Stimulated activated naive CD8-positive, alpha-beta T cell treated with anti-CD3 and anti-CD28 coated beads, Interleukin-15, Interleukin-2, amounts not matched to agents 100 U/mL and 50 U/mL, for 24 hours (primary cell): ENCODE results near the gene SLMAP.
"Not testable (repeated sequence)": the region's sequence is repeated elsewhere in the genome, so short reads cannot be mapped to it uniquely, and the experiment has no call there.

Experiments
- ATAC-seq: fragments of 150-1000 bp; cut with Tn5 transposase; one replicate; pipeline ENCODE4 v1.10.0; 2021
- DNase-seq: peaks from one replicate; pipeline ENCODE4 v3.0.0; 2021

SLMAP gene

DNA sequence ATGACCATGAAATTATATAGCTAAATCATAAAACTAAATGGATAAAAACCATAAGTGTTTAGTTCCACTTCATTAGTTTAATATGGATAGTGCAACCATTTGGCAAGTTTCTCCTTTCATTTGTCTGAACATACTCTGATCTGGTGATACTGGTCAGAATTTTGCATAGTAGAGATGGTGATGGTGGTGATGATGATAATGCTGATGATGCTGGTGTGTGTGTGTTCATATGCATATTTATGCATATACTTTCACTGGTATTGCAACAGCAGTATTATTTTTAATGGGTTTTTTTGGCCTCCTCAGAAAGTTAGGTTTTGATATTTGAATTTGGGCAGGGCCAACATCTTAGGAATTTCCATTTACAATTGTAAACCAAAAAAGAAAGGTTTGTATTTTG, 76.4 kb downstream of the SLMAP start:
- DNase-seq (no peak), ATAC-seq (no peak)

DNA sequence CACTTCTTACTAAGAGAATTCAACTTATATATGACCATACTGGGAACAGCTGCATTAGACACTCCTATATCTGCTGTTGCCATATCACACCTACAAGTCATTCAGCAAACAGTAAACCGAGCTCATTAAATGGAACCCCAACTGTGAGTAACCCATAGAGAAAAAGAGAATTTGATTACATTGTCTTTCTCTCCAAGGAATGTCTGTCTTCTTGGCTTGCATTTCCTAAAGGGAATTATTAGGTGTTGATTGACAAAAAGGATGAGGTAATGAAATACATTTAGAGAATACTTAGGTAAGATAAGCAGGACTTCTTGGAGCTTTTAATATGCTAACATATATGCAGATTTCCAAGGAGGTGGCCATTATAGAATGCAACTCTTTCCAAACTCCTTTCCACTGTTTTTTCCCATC, 76.8 kb downstream of the SLMAP start:
- DNase-seq (no peak), ATAC-seq (no peak)

GRCh38 chr3:57833763-57834162, 77.7 kb downstream of the SLMAP start:
- no peak for ATAC-seq
- no peak for DNase-seq

DNA sequence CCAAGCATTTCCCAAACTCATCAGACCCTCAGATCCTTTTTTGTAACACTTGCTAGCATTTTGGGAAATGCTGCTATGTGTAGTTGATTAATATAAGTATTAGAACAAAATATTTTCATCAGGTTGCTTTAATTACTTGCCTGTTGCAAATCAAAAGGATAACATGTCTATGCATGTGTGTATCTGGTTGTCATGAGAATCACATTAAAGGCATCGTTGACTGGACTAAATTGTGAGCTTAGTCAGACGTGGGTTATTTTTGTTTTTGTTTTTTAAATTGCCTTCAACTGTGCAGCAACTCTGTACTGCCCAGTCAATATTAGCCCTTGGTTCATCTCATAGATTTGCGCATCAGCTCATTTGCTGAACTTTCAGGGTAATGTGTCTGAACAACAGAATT, 81.6 kb downstream of the SLMAP start:
- no peak for ATAC-seq
- no peak for DNase-seq

DNA sequence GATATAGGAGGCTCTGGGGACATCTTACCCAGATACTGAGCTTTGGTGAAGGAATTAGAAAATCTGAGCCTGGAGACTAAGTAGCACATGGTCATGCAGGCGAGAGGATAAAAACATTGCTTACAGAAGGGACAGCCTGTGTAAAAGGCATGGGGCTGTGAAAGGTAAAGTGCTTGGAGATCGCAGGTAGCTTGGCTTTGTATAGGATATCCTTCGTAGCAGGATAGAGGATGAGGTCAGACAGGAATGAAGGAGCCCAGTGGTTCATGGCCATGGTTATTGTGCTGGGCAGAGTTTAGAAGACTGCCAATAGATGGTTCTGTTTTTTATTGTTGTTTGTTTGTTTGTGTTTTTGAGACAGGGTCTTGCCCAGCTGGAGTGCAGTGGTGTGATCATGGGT, 82.5 kb downstream of the SLMAP start:
- ATAC-seq (no peak), DNase-seq (no peak)

DNA sequence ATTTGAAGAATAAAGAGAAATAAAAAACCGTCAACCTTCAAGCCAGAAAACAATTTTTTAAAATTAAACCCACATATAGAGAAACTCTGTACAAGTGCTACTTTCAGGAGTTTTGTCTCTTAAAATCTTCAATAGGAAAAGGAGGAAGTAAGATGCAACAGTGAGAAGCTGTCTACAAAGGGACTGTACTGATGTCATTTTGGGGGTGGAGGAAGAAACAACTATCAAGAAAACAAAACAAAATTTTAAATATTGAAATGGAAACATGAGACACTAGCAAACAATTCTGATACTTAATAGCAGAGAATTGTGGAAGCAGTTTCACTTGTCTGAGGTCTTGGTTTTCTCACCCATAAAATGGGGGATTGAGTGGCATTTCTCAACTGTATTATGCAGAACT, 84.4 kb downstream of the SLMAP start:
- ATAC-seq (no peak), DNase-seq (no peak)

GRCh38 chr3:57841818-57842217, 85.7 kb downstream of the SLMAP start:
- no peak for ATAC-seq
- no peak for DNase-seq

GRCh38 chr3:57848177-57848738, 92.1 kb downstream of the SLMAP start:
- ATAC-seq: no peak

DNA sequence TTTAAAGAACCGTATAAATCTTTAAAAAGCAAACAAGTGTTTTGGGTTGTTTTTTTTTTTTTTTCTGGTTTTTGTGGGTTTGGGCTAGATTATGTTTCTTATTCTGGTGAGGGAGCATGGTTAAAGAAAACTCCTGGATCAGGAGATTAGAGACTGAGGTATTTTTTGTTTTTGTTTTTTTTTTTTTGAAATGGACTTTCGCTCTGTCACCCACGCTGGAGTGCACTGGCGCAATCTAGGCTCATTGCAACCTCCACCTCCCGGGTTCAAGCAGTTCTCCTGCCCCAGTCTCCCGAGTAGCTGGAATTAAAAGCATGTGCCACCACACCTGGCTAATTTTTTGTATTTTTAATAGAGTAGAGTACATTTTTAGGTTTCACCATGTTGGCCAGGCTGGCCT, 95.2 kb downstream of the SLMAP start:
- no peak for DNase-seq

More at GRCh38 chr3:57848177-57848738, 92.1 kb downstream of the SLMAP start:
- DNase-seq: no peak

GRCh38 chr3:57852896-57853295, 96.8 kb downstream of the SLMAP start:
- no peak for DNase-seq
- ATAC-seq: no peak

More for the DNA sequence above, 95.2 kb downstream of the SLMAP start:
- ATAC-seq: no peak

DNA sequence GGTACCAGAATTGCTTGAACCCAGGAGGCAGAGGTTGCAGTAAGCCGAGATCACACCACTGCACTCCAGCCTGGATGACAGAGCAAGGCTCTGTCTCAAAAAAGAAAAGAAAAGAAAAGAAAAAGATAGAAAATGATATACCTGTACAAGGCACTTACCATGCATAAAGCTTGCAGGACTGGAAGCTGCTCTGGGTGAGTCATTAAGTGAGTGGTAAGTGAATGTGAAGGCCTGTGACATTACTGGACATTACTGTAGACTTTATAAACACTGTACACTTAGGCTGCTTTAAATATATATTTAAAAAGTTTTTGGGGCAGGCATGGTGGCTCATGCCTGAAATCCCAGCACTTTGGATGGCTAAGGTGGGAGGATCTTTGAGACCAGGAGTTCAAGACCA, 99.2 kb downstream of the SLMAP start:
- DNase-seq (no peak), ATAC-seq (no peak)

GRCh38 chr3:57855943-57856342, 99.8 kb downstream of the SLMAP start:
- no peak for DNase-seq
- no peak for ATAC-seq

DNA sequence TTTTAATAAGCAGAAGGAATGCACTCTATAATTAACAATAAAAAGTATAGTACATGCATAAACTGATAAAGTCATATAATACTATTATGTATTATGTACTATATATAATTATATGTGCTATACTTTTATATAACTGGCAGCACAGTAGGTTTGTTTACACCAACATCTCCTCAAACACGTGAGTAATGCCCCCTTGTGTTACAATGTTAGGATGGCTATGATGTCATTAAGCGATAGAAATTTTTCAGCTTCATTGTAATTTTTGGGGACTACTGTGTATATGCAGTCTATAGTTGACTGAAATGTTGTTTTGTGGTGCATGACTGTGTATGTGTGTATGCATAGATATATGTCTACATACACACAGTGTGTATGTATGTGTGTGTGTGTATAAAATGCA, 100.6 kb downstream of the SLMAP start:
- DNase-seq: no peak
- ATAC-seq: no peak

DNA sequence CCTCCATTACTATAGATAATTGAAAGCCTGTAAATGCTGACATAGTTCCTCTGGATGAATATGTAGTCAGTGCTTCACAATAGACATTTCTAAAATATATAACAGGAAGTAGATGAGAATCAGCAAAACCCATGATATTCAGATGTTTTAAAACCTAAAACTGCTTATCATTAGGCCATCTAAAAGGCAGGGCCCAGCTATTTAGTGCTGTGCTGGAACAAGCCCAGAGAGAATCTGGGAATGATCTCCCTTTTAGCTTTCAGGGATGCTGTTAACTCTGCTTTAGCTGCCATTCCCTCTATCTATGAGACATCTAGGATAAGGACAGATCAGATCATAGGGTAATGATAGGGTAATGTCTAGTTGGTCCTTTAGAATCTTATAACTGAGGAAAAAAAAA, 106.8 kb downstream of the SLMAP start:
- ATAC-seq: no peak

GRCh38 chr3:57863380-57863779, 107.3 kb downstream of the SLMAP start:
- ATAC-seq (no peak), DNase-seq (no peak)

More for the DNA sequence above, 106.8 kb downstream of the SLMAP start:
- DNase-seq: no peak

DNA sequence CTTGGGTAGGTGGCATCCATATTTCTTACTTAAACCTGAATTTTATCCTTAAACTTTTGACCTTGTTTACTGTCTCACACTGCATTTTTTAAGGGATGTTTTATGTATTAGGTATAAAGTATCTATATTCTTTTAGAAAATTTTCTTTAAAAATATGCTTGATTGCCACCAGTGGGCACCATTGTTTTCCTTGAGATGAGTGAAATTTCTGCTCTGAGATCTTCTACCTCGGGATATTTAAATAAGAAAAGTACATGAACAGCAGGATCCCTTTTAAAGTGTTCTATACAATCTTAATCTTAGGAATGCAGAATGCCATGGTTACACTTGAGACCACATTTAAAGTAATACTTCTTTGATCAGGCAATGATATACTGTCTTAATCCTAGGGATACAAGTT, 108.7 kb downstream of the SLMAP start:
- ATAC-seq (no peak), DNase-seq (no peak)

DNA sequence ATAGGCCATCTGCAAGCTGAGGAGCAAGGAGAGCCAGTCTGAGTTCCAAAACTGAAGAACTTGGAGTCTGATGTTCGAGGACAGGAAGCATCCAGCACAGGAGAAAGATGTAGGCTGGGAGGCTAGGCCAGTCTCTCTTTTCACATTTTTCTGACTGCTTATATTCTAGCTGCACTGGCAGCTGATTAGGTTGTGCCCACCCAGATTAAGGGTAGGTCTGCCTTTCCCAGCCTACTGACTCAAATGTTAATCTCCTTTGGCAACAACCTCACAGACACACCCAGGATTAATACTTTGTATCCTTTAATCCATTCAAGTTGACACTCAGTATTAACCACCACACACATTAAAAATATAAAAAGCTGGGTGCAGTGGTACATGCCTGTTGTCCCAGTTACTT, 113.0 kb downstream of the SLMAP start:
- ATAC-seq, DNase-seq: not testable (repeated sequence)

DNA sequence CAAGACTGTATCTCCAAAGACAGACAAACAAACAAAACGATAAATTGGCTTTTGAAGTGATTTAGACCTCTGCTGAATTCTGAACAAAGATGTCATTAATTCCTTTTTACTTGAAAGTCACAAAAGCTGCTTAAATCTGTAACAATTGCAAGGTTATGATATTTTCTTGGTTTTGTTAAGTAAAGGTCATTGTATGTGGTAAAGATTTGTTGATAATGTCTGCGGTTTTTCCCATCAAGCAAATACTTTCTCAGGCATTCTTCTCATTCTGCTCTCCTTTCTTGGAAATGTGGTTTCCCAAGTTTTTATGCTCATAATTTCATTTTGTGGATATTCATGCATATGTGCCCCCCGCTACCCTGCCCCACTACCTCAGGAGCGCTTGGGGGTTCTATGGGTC, 116.5 kb downstream of the SLMAP start:
- DNase-seq: no peak
- ATAC-seq: no peak

DNA sequence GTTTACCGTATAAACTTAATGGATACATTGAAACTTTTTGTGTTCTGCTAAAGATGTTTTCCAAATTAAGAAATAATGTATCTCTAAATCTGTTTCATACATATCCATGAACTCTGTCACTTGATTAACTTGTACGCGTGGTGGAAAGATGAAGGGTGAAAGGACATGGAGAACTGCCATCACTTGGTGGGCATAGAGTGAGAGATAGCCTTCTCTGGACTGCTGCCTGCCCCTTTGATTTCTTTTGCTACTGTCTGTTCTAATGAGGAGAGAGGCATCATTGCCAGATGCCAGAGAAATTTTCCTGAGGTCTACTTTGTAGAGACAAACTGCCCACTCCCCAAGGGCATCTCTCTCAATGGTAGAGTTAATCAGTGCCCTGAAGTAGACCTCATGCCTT, 120.5 kb downstream of the SLMAP start:
- ATAC-seq (no peak), DNase-seq (no peak)

DNA sequence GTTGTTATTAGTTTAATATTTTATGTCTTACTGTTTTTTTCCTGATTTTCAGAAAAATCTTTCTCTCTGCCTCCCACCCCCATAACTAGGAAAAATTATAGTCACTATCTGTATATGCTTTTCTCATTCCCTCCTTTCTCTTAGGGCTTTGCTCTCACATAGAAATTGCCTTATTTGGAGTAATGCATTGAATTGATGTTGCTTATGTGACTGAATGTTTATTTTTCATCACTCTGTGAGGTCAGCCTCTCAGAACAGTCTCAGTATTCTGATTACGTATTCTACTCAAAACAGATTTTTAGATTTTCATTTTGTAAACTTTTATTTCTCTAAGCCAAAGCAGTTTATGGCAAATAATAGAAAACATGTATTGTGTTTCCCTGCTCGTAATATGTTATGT, 121.0 kb downstream of the SLMAP start:
- ATAC-seq (no peak), DNase-seq (no peak)

DNA sequence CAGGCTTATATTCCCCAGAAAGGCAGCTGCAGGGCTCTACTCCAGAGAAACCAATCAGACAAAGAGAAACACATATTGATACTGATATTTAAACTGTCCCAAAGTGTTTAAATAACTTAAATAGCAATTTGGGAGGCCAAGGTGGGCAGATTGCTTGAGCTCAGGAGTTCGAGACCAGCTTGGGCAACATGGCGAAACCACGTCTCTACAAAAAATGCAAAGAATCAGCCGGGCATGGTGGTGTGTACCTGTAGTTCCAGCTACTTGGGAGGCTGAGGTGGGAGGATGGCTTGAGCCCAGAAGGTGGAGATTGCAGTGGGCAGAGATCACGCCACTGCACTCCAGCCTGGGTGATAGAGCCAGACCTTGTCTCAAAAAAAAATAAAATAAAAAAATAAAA, 128.3 kb downstream of the SLMAP start:
- ATAC-seq, DNase-seq: not testable (repeated sequence)

DNA sequence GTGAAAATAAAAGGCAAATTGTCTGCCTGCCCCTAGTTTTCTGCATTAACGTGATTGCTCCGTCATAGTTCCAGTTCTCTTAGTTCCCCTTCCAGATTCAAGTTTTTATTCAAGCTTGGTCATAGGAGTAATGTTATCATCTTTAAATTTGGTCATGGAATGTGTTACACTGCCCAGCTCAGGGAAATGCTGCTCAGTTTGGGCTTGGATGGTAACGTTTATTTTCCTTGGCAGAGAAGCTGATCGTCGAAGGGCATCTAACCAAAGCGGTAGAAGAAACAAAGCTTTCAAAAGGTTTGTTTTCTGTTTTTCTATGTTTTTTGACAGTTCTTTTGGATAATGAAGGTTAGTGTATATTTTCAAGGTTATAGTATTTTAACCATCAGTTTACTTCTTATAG, 133.7 kb downstream of the SLMAP start:
- ATAC-seq (no peak), DNase-seq (no peak)

- ATAC-seq: no peak
Observed at GRCh38 chr3:57890874-57891273, 134.8 kb downstream of the SLMAP start.

GRCh38 chr3:57892423-57892822, 136.3 kb downstream of the SLMAP start:
- ATAC-seq (no peak), DNase-seq (no peak)

More at GRCh38 chr3:57890874-57891273, 134.8 kb downstream of the SLMAP start:
- no peak for DNase-seq

DNA sequence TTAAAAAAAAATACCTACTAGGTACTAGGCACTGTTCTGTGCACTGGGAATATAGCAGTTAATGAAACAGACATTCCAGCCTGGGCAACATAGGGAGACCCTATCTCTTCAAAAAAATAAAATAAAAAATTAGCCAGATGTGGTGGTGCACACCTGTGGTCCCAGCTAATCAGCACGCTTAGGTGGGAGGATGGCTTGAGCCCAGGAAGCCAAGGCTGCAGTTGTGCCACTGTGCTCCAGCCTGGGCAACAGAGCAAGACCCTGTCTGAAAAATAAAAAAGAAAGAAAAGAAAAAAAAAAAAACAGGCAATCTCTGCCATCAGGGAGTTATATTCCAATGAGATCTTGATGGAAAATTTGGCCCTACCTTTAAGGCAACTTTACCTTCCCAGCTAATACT, 137.0 kb downstream of the SLMAP start:
- no peak for DNase-seq

More for the DNA sequence above, 137.0 kb downstream of the SLMAP start:
- no peak for ATAC-seq
